MCF 10A (cell line): ENCODE data around the gene C2CD2. TPM values are rescaled to one million over a fixed set of nuclear protein-coding genes. Genes with fewer than 3 reads are reported as not detected.

ENCODE experiments used
- BruUV-seq: library from RNA; stranded (reverse); fragments of 400-500 nt; replicated peaks from 2 replicates; lab custom pipeline; 2021; lab: Mats Ljungman, UMichigan
- CTCF ChIA-PET: fragments of 300-600 bp; sonication (Branson Sonifier 250); formaldehyde crosslinking; extraction: SDS; loops from one replicate; lab custom pipeline; 2021; ENCODE audit warnings: antibody characterized with exemption, inconsistent platforms; lab: Yijun Ruan, JAX
- POLR2A ChIA-PET: fragments of 300-600, 350-650 bp; sonication (Branson Sonifier 250); formaldehyde crosslinking; extraction: SDS; loops from one replicate; lab custom pipeline; 2020; ENCODE audit warnings: antibody characterized with exemption, inconsistent platforms; lab: Yijun Ruan, JAX
- DNase-seq: peaks from one replicate; pipeline ENCODE4 v3.0.0-alpha.2; 2018; ENCODE audit not compliant: unreplicated experiment
- H3K27ac Mint-ChIP-seq: one replicate; pipeline ENCODE4 v1.8.0; 2022; ENCODE audit warnings: mild to moderate bottlenecking, low read depth, mixed read lengths; ENCODE audit not compliant: unreplicated experiment
- H3K27me3 Mint-ChIP-seq: one replicate; pipeline ENCODE4 v1.8.0; 2022; ENCODE audit warnings: mixed read lengths; ENCODE audit not compliant: insufficient read depth, unreplicated experiment
- H3K36me3 Mint-ChIP-seq: one replicate; pipeline ENCODE4 v1.8.0; 2022; ENCODE audit warnings: mild to moderate bottlenecking, moderate library complexity, mixed read lengths; ENCODE audit not compliant: insufficient read depth, unreplicated experiment
- H3K4me1 Mint-ChIP-seq: one replicate; pipeline ENCODE4 v1.8.0; 2022; ENCODE audit warnings: mixed read lengths; ENCODE audit not compliant: insufficient read depth, unreplicated experiment
- H3K4me3 Mint-ChIP-seq: one replicate; pipeline ENCODE4 v1.8.0; 2022; ENCODE audit warnings: mild to moderate bottlenecking, moderate library complexity, mixed read lengths; ENCODE audit not compliant: unreplicated experiment
- H3K9me3 Mint-ChIP-seq: one replicate; pipeline ENCODE4 v1.8.0; 2022; ENCODE audit warnings: mixed read lengths; ENCODE audit not compliant: unreplicated experiment
- CTCF ChIP-seq: fragments of 200-600 bp; IDR thresholded peaks from one replicate; pipeline ENCODE4 v1.8.0; 2022; ENCODE audit warnings: antibody characterized with exemption, mild to moderate bottlenecking; ENCODE audit not compliant: unreplicated experiment
- intact Hi-C: fragments of 100-400 bp; cut with micrococcal nuclease; formaldehyde crosslinking; loops from 2 replicates; pipeline ENCODE4 v1.14.1; 2022
- total RNA-seq: library from RNA; stranded (reverse); gene quantifications from 2 replicates; pipeline ENCODE4 v1.2.3, GENCODE V29; 2022

The C2CD2 gene
- total RNA-seq, 1 experiment from 2014 or later, result 25.1 TPM

GRCh38 chr21:41965461-41966013 is 11.7 kb upstream of the C2CD2 start:
- Mint-ChIP-seq H3K36me3 (no peaks in the 10 kb centered on the region), H3K27me3 (no peaks in the 10 kb centered on the region), H3K4me3 (no peak overlapping the region), H3K9me3 (no peaks in the 10 kb centered on the region), H3K27ac (no peak overlapping the region), H3K4me1 (peaks cover 14% of the 10 kb centered on the region)
- intact Hi-C loops, result no loop called here
- POLR2A ChIA-PET, result no interaction called here
- no peak for TF ChIP-seq CTCF
- no peak for DNase-seq
- BruUV-seq, result no TSS peak
- CTCF ChIA-PET, result interaction anchor here (0.5 kb wide), 1 partner anchor 63 kb away, joined by 3 read pairs; no protein-coding TSS in a partner anchor

- ChIA-PET POLR2A (no interaction called here), CTCF (interaction anchor here (0.5 kb wide), 1 partner anchor 63 kb away, joined by 3 read pairs; no protein-coding TSS in a partner anchor)
- DNase-seq, result no peak
- no peak overlapping the region for H3K27ac Mint-ChIP-seq
- H3K36me3 Mint-ChIP-seq, result no peaks in the 10 kb centered on the region
- no peak for TF ChIP-seq CTCF
- H3K4me1 Mint-ChIP-seq, result peaks cover 14% of the 10 kb centered on the region
- H3K9me3 Mint-ChIP-seq, result no peaks in the 10 kb centered on the region
- intact Hi-C loops, result no loop called here
- no TSS peak for BruUV-seq
- no peaks in the 10 kb centered on the region for H3K27me3 Mint-ChIP-seq
- no peak overlapping the region for H3K4me3 Mint-ChIP-seq
Measured at GRCh38 chr21:41965045-41965444, 11.2 kb upstream of the C2CD2 start.

- H3K4me3 Mint-ChIP-seq, result no peak overlapping the region
- no TSS peak for BruUV-seq
- CTCF ChIA-PET, result no interaction called here
- H3K9me3 Mint-ChIP-seq, result no peaks in the 10 kb centered on the region
- no peaks in the 10 kb centered on the region for H3K27me3 Mint-ChIP-seq
- H3K36me3 Mint-ChIP-seq, result no peaks in the 10 kb centered on the region
- intact Hi-C loops, result no loop called here
- no peak overlapping the region for H3K27ac Mint-ChIP-seq
- POLR2A ChIA-PET, result no interaction called here
- DNase-seq, result no peak
- TF ChIP-seq CTCF, result no peak
- H3K4me1 Mint-ChIP-seq, result peaks cover 14% of the 10 kb centered on the region
Measured at GRCh38 chr21:41964171-41964570, 10.4 kb upstream of the C2CD2 start.

GRCh38 chr21:41962425-41962966 is 8.7 kb upstream of the C2CD2 start:
- H3K36me3 Mint-ChIP-seq, result no peaks in the 10 kb centered on the region
- H3K4me1 Mint-ChIP-seq, result peaks cover 17% of the 10 kb centered on the region
- POLR2A ChIA-PET, result no interaction called here
- intact Hi-C loops, result no loop called here
- H3K27me3 Mint-ChIP-seq, result no peaks in the 10 kb centered on the region
- CTCF ChIA-PET, result interaction anchor here (0.6 kb wide), 2 partner anchors 51 to 156 kb away, joined by 3 to 6 read pairs; no protein-coding TSS in a partner anchor
- TF ChIP-seq CTCF, result no peak
- no peak overlapping the region for H3K27ac Mint-ChIP-seq
- no peak overlapping the region for H3K4me3 Mint-ChIP-seq
- H3K9me3 Mint-ChIP-seq, result no peaks in the 10 kb centered on the region
- DNase-seq, result no peak
- BruUV-seq, result no TSS peak
